CD14-positive monocyte (primary cell): Measurements from ENCODE around the gene RNF41. TPM values are rescaled to one million over a fixed set of nuclear protein-coding genes. Genes with fewer than 3 reads are reported as not detected.

Experiments used
- DNase-seq, 3 donors: peaks; one replicate each; pipeline ENCODE4 v3.0.0-alpha.2; 2011 to 2022
- H2AFZ ChIP-seq: 2 replicates; pipeline ENCODE4 v1.6.0; 2012; ENCODE audit warnings: mild to moderate bottlenecking, low read depth, low read length, inconsistent platforms; ENCODE audit not compliant: insufficient read depth, poor library complexity, severe bottlenecking
- H3K27ac ChIP-seq, 2 donors: 1 replicate in 1 of 2; 2 replicates in 1 of 2; pipeline ENCODE4 v1.5.1; 2012 to 2013; ENCODE audit warnings: low read length in 2 of 2, control low read depth in 1 of 2, inconsistent platforms in 1 of 2, low read depth in 1 of 2, mild to moderate bottlenecking in 1 of 2
- H3K27me3 ChIP-seq, 2 donors: one replicate each; pipeline versions ENCODE4 v1.6.0 to v1.6.1; 2011 to 2013; ENCODE audit warnings: low read length in 2 of 2; ENCODE audit not compliant: control insufficient read depth in 2 of 2, insufficient read depth in 2 of 2
- H3K36me3 ChIP-seq, 2 donors: replicated peaks in 1 of 2; 1 replicate in 1 of 2; 2 replicates in 1 of 2; pipeline versions ENCODE4 v1.5.1 to v1.6.1; 2012 to 2013; ENCODE audit warnings: low read length in 2 of 2, control low read depth in 1 of 2, inconsistent platforms in 1 of 2, mild to moderate bottlenecking in 1 of 2; ENCODE audit not compliant: insufficient read depth in 2 of 2, control insufficient read depth in 1 of 2
- H3K4me1 ChIP-seq, 2 donors: 1 replicate in 1 of 2; 2 replicates in 1 of 2; pipeline versions ENCODE4 v1.5.1 to v1.6.1; 2012 to 2013; ENCODE audit warnings: low read length in 2 of 2, control low read depth in 1 of 2, inconsistent platforms in 1 of 2, mild to moderate bottlenecking in 1 of 2, moderate library complexity in 1 of 2; ENCODE audit not compliant: insufficient read depth in 2 of 2, control insufficient read depth in 1 of 2
- H3K4me2 ChIP-seq: replicated peaks from 2 replicates; pipeline ENCODE3; 2012; ENCODE audit warnings: low read length, moderate library complexity, mild to moderate bottlenecking; ENCODE audit not compliant: poor library complexity, severe bottlenecking; ENCODE audit errors: extremely low read depth
- H3K4me3 ChIP-seq, 3 experiments: fragments of 200-600 bp in 1 of 3; sonication (generic) in 1 of 3; replicated peaks in 1 of 3; 1 replicate in 2 of 3; 2 replicates in 1 of 3; pipeline ENCODE4 v1.5.1; 2011 to 2013; ENCODE audit warnings: low read length in 3 of 3, mild to moderate bottlenecking in 3 of 3, control low read depth in 2 of 3, low read depth in 2 of 3, inconsistent platforms in 1 of 3, moderate library complexity in 1 of 3
- H3K79me2 ChIP-seq: 2 replicates; pipeline ENCODE4 v1.6.0; 2012; ENCODE audit warnings: mild to moderate bottlenecking, control low read depth, inconsistent platforms, low read length, moderate library complexity; ENCODE audit not compliant: insufficient read depth
- H3K9ac ChIP-seq: 2 replicates; pipeline ENCODE4 v1.6.0; 2017; ENCODE audit warnings: low read length, mild to moderate bottlenecking; ENCODE audit not compliant: insufficient read depth, poor library complexity, severe bottlenecking
- H3K9me3 ChIP-seq, 2 donors: replicated peaks in 1 of 2; 1 replicate in 1 of 2; 2 replicates in 1 of 2; pipeline versions ENCODE4 v1.5.1 to v1.6.1; 2012 to 2013; ENCODE audit warnings: low read length in 2 of 2, control low read depth in 1 of 2; ENCODE audit not compliant: control insufficient read depth in 1 of 2, insufficient read depth in 1 of 2
- H4K20me1 ChIP-seq: 2 replicates; pipeline ENCODE4 v1.6.0; 2012; ENCODE audit warnings: mild to moderate bottlenecking, low read length, control low read depth, moderate library complexity; ENCODE audit not compliant: insufficient read depth
- H3K27ac Mint-ChIP-seq, 7 donors: one replicate each; pipeline ENCODE4 v1.8.0; 2020; ENCODE audit warnings: mild to moderate bottlenecking in 7 of 7, mixed read lengths in 7 of 7, moderate library complexity in 6 of 7, inconsistent platforms in 2 of 7
- H3K27me3 Mint-ChIP-seq, 3 donors: one replicate each; pipeline ENCODE4 v1.8.0; 2021 to 2022; ENCODE audit warnings: low read depth in 3 of 3, mild to moderate bottlenecking in 3 of 3, mixed read lengths in 3 of 3, moderate library complexity in 3 of 3, inconsistent platforms in 1 of 3
- H3K36me3 Mint-ChIP-seq, 2 donors: one replicate each; pipeline ENCODE4 v1.8.0; 2020; ENCODE audit warnings: mixed read lengths in 2 of 2, inconsistent platforms in 1 of 2, mild to moderate bottlenecking in 1 of 2
- H3K4me1 Mint-ChIP-seq: one replicate; pipeline ENCODE4 v1.8.0; 2020; ENCODE audit warnings: mild to moderate bottlenecking, mixed read lengths
- H3K4me3 Mint-ChIP-seq, 2 donors: one replicate each; pipeline ENCODE4 v1.8.0; 2020; ENCODE audit warnings: mild to moderate bottlenecking in 2 of 2, mixed read lengths in 2 of 2, moderate library complexity in 1 of 2
- H3K9me3 Mint-ChIP-seq, 7 donors: one replicate each; pipeline ENCODE4 v1.8.0; 2020 to 2022; ENCODE audit warnings: mixed read lengths in 7 of 7, mild to moderate bottlenecking in 6 of 7, moderate library complexity in 6 of 7, inconsistent platforms in 2 of 7
- WGBS: methylation state at CpG from one replicate; pipeline ENCODE4 v1.1.5; 2013; ENCODE audit warnings: missing lambda C conversion rate; ENCODE audit not compliant: insufficient coverage; 5-methylcytosine and 5-hydroxymethylcytosine counted together
- intact Hi-C, 2 donors: fragments of 100-400 bp; cut with micrococcal nuclease; formaldehyde crosslinking; loops; one replicate each; pipeline versions ENCODE4 v1.15.0 to v1.15.1; 2023
- polyA plus RNA-seq, 3 donors: library from polyadenylated mRNA; depleted of rRNA in 1 of 3; unstranded in 2 of 3; stranded (reverse) in 1 of 3; fragments of 300-500 nt in 2 of 3; fragments of >200 nt in 1 of 3; fragmentation: Illumina TruSeq in 2 of 3; gene quantifications; 1 replicate in 2 of 3; 2 replicates in 1 of 3; pipeline ENCODE4 v1.2.3, GENCODE V29; 2012 to 2021
- TF ChIP-seq, protein P1 (sequence below): fragments of 200-600 bp; IDR thresholded peaks from one replicate; pipeline ENCODE4 v1.8.0; 2022; ENCODE audit warnings: antibody characterized with exemption, mild to moderate bottlenecking

RNF41 gene
- polyA plus RNA-seq, 3 donors: 35.8 to 82.0 (median 45.7) TPM

DNA sequence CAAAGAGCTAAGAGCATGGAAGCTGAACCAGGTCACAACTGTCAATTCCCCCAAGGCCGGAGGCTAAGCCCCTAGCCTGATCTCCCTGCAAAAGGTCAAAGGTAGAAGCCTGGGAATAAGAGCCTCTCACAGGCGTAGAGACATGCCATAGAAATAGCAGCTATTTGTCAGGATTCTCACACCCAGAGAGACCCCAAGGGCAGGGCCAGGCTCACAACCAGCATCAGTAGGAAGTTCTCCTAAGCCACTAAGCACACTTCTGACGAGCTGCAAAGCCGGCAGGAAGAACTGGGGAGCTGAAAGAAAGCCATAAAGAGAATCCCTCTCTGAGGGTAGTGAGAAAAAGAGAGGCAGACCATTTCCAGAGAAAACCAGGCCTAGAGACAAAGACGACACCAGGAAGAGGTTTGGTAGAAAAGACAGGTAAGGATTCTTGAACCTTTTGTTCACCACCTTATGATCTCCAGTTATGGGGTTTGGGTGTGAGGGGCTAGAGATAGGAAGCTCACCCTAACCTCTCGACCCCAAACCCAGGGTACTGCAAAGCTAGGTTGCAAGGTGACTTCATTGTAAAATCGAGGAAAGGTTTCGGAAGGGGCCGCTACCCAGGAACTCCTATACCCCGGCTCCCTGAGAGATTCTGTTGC lies 33.5 kb downstream of the RNF41 start:
- TF ChIP-seq, protein P1, sequence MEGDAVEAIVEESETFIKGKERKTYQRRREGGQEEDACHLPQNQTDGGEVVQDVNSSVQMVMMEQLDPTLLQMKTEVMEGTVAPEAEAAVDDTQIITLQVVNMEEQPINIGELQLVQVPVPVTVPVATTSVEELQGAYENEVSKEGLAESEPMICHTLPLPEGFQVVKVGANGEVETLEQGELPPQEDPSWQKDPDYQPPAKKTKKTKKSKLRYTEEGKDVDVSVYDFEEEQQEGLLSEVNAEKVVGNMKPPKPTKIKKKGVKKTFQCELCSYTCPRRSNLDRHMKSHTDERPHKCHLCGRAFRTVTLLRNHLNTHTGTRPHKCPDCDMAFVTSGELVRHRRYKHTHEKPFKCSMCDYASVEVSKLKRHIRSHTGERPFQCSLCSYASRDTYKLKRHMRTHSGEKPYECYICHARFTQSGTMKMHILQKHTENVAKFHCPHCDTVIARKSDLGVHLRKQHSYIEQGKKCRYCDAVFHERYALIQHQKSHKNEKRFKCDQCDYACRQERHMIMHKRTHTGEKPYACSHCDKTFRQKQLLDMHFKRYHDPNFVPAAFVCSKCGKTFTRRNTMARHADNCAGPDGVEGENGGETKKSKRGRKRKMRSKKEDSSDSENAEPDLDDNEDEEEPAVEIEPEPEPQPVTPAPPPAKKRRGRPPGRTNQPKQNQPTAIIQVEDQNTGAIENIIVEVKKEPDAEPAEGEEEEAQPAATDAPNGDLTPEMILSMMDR: no peak
- peaks cover 9% of the 10 kb centered on the region for H4K20me1 ChIP-seq
- peak overlapping the region; percentile 73 for H3K9ac ChIP-seq
- H3K79me2 ChIP-seq: peaks cover 52% of the 10 kb centered on the region
- peak overlapping the region; percentile 63 to 88 (median 83) for H3K4me3 ChIP-seq
- peak overlapping the region; percentile 92 for H2AFZ ChIP-seq
- H3K27ac ChIP-seq: peak overlapping the region; percentile 52 to 72
- 29% methylated on average over 3 of the region's 10 CpGs for WGBS
- H3K36me3 ChIP-seq: peaks cover 23 to 37% of the 10 kb centered on the region in 2 donors
- Mint-ChIP-seq H3K27ac (peak overlapping the region; percentile 70 to 91 (median 86)), H3K4me3 (peak overlapping the region; percentile 80 to 94), H3K27me3 (no peaks in the 10 kb centered on the region), H3K9me3 (no peaks in the 10 kb centered on the region), H3K36me3 (peaks cover 27 to 35% of the 10 kb centered on the region in 2 donors), H3K4me1 (peaks cover 41% of the 10 kb centered on the region)
- H3K9me3 ChIP-seq: no peaks in the 10 kb centered on the region
- H3K27me3 ChIP-seq: no peaks in the 10 kb centered on the region
- intact Hi-C loops: loop anchor here (2.0 to 5.0 kb wide), 5 partner anchors 29 to 69 kb away; partner anchors contain the start of genes MYL6 (in 1 of the 2), NABP2 (in 1 of the 2), RNF41 (in 1 of the 2) and ZC3H10 (in 1 of the 2)
- H3K4me2 ChIP-seq: peak overlapping the region; percentile 96
- DNase-seq: no peak
- peaks cover 34 to 37% of the 10 kb centered on the region in 2 donors for H3K4me1 ChIP-seq

- H3K36me3 Mint-ChIP-seq: peaks cover 27 to 35% of the 10 kb centered on the region in 2 donors
- peak overlapping the region; percentile 96 for H3K4me2 ChIP-seq
- TF ChIP-seq, protein P1: no peak
- H3K4me3 ChIP-seq: peak overlapping the region in 1 of 3 experiments; percentile 83
- no peaks in the 10 kb centered on the region for H3K9me3 Mint-ChIP-seq
- peaks cover 48% of the 10 kb centered on the region for H3K4me1 Mint-ChIP-seq
- WGBS: no CpG with 5 or more reads among the region's 2 CpGs
- no peak overlapping the region for H3K4me3 Mint-ChIP-seq
- H3K27me3 Mint-ChIP-seq: no peaks in the 10 kb centered on the region
- H3K9me3 ChIP-seq: no peaks in the 10 kb centered on the region
- intact Hi-C loops: loop anchor here (5.0 kb wide), 2 partner anchors 35 to 65 kb away; partner anchors contain the start of genes NABP2 (in 1 of the 2) and RNF41 (in 1 of the 2)
- H3K79me2 ChIP-seq: peaks cover 53% of the 10 kb centered on the region
- peak overlapping the region in 3 of 7 donors; percentile 8 to 88 (median 60) for H3K27ac Mint-ChIP-seq
- no peaks in the 10 kb centered on the region for H3K27me3 ChIP-seq
- H3K36me3 ChIP-seq: peaks cover 23 to 39% of the 10 kb centered on the region in 2 donors
- H3K4me1 ChIP-seq: peaks cover 41 to 47% of the 10 kb centered on the region in 2 donors
- H3K27ac ChIP-seq: peak overlapping the region in 1 of 2 donors; percentile 72
- H3K9ac ChIP-seq: no peak overlapping the region
- no peak overlapping the region for H2AFZ ChIP-seq
- H4K20me1 ChIP-seq: peaks cover 9% of the 10 kb centered on the region
- no peak for DNase-seq
Observed at GRCh38 chr12:56186957-56187356, 34.8 kb downstream of the RNF41 start.
